ENCODE data around the gene LENEP.

DNA sequence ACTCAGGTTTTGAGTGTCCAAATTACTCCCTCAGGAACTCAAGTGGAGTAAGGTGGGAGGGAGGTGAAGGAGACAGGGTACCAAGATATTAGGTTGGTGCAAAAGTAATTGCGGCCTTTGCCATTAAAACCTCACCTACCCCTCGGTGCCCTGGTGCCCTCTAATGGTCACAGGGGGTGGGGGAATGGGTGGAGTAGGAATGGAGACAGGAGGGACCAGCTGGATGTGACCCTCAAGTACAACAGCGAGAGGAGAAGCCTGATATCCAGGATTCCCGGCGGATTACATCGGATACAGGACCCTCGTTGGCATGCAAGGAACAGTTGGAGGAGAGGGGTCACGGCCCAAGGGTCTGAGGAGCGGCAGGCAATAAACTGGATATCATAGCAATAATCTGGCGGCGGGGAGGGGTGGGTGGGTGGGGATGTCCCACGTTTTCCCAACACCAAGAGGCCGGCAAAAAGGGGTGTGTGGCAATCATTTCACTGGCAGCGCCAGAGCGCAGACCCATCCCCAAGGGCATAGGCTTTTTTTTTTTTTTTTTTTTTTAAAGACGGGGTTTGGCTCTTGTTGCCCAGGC is 4.9 kb downstream of the LENEP start:
- TF ChIP-seq EZH2 (optimal IDR thresholded peaks at IDR 0.05; ENCODE audit: low read depth, low read length), result no peak
- TF ChIP-seq, protein P1, sequence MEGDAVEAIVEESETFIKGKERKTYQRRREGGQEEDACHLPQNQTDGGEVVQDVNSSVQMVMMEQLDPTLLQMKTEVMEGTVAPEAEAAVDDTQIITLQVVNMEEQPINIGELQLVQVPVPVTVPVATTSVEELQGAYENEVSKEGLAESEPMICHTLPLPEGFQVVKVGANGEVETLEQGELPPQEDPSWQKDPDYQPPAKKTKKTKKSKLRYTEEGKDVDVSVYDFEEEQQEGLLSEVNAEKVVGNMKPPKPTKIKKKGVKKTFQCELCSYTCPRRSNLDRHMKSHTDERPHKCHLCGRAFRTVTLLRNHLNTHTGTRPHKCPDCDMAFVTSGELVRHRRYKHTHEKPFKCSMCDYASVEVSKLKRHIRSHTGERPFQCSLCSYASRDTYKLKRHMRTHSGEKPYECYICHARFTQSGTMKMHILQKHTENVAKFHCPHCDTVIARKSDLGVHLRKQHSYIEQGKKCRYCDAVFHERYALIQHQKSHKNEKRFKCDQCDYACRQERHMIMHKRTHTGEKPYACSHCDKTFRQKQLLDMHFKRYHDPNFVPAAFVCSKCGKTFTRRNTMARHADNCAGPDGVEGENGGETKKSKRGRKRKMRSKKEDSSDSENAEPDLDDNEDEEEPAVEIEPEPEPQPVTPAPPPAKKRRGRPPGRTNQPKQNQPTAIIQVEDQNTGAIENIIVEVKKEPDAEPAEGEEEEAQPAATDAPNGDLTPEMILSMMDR (IDR thresholded peaks at IDR 0.05; ENCODE audit: low read length), result peak; percentile 57
- no peak for TF ChIP-seq EZH2phosphoT487 (IDR thresholded peaks at IDR 0.05; ENCODE audit: low read length)
